GM12801 (cell line): Measurements from ENCODE around the gene COL27A1.

ENCODE experiments used
- CTCF ChIP-seq: IDR thresholded peaks from one replicate; pipeline ENCODE4 v1.5.1; 2011; ENCODE audit warnings: control low read depth; ENCODE audit not compliant: insufficient read length; ENCODE audit errors: extremely low read depth

The COL27A1 gene

GRCh38 chr9:114261026-114261425 is 105.7 kb downstream of the COL27A1 start:
- TF ChIP-seq CTCF: no peak

DNA sequence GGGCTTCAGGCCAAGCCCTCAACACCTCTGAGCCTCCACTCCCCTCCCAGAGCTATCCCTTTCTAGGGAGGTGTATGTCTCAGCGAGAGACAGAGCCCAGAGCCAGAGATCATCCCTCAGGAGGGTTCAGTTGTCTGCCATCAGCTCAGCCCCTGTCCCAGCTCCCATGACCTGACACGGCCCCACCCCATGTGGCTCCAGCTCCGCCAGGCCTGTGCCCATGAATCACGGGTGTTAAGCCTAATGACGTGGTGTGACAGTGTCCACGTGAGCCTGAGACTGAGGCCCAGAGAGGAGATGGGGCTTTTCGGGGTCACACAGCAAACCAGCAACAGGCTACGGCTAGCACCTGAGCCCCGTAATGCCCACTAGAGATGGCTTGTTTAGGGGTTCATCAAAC is 106.7 kb downstream of the COL27A1 start:
- TF ChIP-seq CTCF: no peak

GRCh38 chr9:114263853-114264510 is 108.6 kb downstream of the COL27A1 start:
- no peak for TF ChIP-seq CTCF

GRCh38 chr9:114264806-114265550 is 109.6 kb downstream of the COL27A1 start:
- no peak for TF ChIP-seq CTCF

DNA sequence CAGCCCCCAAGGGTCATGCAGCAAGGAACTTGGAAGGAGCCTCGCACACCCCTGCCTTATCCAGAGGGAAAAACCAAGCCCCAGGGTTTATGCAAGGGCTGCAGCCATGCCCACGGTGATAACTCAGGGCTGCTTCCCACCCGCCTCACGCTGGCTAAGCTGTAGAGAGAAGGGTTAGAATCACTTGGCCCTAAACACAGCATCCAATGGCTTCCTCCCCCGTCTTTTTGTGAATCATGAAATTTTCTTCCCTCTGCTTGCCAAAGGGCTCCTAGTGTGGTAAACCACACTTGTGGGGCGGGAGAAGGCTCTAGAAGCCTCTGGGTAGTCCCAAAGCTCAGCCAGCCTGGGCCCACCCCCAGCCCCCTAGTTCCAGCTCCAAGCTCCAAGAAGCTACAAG is 111.6 kb downstream of the COL27A1 start:
- no peak for TF ChIP-seq CTCF

- TF ChIP-seq CTCF: no peak
Observed at GRCh38 chr9:114269023-114269422, 113.7 kb downstream of the COL27A1 start.

- no peak for TF ChIP-seq CTCF
Observed at GRCh38 chr9:114270120-114270975, 115.0 kb downstream of the COL27A1 start.
